HG03439 (cell line): ENCODE results near the gene BCAS3.

Source experiments
- ATAC-seq: cut with Tn5 transposase; IDR thresholded peaks from one replicate; pipeline ENCODE4 v1.9.1; 2021; ENCODE audit warnings: mild to moderate bottlenecking, moderate library complexity; ENCODE audit not compliant: unreplicated experiment

The BCAS3 gene

DNA sequence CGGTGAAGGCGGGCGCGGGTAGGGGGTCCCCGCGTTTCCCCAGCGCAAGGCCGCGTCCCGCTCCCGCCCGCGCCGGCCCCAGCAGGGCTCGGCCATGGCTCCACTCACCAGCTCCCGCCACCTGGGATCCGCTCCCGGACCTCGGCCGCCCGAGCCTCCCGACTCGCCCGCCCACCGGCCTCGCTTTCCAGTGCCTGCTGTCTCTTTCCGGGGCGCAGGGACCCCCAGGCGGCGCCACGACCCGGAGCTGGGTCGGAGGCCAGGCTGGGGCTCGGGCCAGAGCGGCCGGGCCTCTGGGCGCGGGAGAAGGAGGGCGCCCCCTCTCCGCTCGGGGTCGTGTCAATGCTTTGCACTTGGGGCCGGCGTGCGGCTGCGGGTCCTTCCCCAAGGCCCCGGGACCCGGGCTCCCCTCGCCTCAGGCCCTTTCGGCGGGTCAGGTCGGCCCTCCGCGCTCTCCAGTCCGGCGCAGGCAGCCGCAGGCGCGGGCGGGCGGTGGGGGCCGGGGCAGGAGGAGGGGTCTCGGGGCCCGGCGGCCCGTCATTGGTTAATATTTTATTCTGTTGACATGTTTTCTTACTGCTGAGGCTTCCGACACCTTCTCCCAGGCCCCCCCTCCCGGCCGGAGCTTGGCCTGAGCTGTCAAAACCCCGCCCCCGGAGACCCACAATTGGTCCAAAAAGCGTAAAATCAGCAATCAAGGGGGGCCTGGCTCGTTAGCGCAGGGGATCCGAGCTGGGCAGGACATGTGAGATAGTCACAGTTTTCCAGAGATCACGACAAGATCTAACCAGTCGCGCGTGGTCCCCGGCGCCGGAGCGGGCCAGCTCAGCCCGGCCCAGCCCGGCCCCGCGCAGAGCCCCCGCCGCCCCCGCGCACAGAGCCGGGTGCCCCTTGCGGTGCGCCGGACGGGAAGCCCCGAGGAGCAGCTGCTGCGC lies 721.7 kb downstream of the BCAS3 start, which contains the start of gene TBX2:
TBX2 (plus strand) TSS at position 713 of the 935 bp plus-strand sequence. CDS start 334 bp downstream, outside the sequence.
- ATAC-seq = no peak

DNA sequence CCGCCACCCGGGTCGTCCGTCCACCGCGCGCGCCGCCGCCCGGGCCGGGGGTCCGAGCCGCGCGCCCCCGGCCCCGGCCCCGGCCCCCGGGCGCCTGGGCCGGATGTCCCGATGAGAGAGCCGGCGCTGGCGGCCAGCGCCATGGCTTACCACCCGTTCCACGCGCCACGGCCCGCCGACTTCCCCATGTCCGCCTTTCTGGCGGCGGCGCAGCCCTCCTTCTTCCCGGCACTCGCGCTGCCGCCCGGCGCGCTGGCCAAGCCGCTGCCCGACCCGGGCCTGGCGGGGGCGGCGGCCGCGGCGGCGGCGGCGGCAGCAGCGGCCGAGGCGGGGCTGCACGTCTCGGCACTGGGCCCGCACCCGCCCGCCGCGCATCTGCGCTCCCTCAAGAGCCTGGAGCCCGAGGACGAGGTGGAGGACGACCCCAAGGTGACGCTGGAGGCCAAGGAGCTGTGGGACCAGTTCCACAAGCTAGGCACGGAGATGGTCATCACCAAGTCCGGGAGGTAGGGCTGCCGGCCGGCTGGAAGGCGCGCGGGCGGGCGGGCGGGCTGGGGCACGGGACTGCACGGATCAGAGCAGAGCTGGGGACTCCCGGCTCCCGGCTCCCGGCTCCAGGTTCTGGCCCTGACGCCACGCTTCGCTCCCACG lies 722.5 kb downstream of the BCAS3 start:
- ATAC-seq = no peak

DNA sequence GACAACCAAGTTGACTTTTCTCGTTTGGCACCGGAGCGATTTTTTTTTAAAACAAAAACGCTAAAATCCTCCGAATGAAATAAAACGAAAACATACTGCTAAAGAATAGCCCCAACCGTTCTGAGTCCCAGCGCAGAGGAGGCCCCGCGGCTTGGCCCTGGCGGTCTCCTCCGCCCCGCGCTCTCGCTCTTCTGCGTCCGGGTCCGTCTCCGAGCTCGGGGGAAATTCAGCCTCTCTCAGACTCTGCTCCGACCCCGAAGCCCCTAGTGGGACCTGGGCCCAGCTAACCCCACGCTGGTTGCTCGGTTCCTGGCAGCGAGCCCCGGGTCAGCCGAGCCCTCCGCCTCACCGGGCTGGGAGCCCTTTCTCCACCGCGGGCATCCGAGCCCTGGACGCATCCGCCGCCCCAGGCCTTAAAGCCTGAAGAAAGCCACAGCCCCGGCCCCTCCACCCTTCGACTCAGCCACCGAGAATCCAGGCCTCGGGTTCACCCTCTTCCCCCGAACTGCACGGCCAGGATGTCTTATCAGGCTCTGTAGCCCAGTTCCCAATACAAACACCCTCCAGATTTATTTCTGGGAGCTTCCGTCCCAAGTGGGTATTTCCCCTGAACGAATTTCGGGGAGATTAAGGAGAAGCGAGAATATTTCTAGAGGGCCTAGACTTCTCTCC lies 723.2 kb downstream of the BCAS3 start:
- ATAC-seq = no peak

DNA sequence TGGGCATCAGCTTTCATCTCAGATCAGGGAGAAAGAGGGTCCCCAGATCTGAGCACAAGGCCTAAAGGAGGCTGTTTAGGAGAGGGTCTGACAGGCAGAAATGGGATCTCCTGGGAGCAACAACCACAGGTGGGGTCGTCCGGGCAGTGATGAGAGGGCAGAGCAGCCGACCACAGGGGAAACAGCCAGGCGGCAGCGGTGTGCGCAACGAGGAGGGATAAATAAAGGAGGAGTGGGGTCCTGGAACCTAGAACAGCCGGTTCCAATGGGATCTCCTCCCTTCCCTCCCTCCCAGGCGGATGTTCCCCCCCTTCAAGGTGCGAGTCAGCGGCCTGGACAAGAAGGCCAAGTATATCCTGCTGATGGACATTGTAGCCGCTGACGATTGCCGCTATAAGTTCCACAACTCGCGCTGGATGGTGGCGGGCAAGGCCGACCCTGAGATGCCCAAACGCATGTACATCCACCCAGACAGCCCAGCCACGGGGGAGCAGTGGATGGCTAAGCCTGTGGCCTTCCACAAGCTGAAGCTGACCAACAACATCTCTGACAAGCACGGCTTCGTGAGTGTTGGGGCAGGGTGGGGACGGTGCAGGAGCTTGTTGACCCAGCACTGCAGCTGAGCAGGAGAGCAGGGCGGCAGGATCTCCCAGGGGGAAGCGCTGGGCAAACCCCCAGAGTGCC lies 723.9 kb downstream of the BCAS3 start:
- ATAC-seq = no peak

DNA sequence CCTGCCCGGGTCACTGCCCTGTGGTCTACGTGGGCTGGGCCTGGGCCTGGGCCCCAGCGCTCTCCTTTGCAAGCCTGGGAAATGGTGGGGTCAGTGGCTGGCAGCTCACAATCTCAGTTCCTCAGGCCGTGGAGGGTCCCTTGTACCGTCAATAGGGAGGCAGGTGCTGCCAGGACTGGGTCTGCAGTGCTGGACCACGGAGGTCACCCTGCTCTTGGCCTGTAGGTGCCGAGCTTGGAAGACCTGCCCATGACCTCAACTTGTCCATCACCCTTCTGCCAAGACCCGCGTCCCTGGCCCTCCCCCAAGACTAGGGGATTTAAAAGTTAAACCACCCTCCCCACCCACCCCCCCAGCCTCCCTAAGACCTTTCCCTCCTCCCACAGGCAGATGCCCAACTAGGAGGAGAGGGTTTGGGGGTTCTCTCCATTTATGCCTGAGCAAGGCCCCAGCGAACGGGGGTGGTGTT lies 724.5 kb downstream of the BCAS3 start:
- ATAC-seq = no peak

DNA sequence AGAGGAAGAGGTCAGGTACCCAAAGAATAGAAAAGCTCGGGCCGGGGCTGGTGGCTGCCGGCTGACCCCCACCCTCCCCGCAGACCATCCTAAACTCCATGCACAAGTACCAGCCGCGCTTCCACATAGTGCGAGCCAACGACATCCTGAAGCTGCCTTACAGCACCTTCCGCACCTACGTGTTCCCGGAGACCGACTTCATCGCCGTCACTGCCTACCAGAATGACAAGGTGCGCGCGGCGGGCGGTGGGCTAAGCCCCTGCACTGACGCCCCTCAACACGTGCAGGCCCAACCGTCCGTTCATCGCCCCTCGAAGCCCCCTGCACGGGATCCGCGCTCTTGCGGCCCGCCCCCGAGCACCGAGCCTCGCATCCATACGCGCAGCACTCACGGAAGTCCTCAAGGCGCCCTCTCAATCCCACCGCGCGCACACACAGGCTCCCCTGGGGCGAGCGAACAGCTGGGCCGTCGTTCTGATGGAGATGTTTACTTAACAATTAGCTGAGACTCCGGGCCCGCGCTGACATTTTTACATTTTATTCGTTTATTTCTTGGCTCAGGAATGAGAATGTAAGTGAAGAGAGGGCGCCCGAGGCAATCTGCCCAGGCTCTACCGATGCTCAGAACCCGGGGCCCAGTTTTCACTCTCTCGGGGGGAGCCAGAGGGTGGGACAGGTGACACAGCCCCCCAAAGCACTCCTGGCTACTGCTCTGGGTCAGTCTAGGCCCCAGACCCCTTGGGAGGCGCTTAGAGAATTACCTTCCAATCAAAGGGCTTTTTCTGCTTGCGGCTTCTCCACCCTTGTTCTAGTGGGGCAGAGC lies 725.5 kb downstream of the BCAS3 start:
- no peak for ATAC-seq

DNA sequence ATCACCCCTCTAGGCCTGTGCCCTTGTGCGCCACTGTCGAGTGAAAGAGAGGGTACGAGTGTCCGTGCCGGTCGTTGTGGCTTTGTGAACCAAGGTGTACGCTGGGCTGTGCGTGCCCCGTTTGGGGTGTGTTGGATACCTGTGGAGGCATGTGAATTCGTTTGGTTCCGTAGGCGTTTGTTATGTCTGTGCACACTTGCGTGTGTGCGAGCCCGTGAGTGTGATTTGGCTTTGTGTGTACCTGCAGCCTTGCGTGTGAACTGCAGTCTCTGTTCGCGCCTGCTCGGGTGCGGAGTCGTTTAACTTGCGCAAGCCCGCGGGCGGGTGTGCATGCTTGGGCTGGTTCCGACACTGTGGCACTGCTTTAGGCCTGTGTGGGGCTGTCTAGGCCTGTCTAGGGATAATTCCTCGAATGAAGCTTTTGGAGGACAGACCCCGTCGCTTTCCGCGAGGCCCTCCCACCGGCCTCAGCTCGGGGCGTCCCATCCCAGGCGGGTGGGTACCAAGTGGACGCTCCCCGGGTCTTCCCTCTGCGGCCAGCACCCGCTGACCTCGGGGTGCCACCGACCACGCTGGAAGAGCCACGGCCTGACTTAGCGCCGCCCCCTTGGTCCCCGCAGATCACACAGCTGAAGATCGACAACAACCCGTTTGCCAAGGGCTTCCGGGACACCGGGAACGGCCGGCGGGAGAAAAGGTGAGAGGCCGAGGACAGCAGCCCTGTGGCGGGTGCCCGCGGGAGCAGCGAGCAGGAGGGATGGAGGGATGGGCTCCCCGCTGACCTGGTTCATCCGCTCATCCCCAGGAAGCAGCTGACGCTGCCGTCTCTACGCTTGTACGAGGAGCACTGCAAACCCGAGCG lies 726.4 kb downstream of the BCAS3 start:
- ATAC-seq = no peak

DNA sequence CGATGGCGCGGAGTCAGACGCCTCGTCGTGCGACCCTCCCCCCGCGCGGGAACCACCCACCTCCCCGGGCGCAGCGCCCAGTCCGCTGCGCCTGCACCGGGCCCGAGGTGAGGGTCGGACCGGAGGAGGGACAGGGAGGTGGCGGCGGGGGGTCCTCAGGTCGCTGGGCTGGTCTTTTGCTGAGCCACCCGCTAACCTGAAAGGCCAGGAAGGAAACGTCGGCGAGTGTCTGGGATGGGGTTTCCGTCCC lies 726.9 kb downstream of the BCAS3 start:
- ATAC-seq = no peak

DNA sequence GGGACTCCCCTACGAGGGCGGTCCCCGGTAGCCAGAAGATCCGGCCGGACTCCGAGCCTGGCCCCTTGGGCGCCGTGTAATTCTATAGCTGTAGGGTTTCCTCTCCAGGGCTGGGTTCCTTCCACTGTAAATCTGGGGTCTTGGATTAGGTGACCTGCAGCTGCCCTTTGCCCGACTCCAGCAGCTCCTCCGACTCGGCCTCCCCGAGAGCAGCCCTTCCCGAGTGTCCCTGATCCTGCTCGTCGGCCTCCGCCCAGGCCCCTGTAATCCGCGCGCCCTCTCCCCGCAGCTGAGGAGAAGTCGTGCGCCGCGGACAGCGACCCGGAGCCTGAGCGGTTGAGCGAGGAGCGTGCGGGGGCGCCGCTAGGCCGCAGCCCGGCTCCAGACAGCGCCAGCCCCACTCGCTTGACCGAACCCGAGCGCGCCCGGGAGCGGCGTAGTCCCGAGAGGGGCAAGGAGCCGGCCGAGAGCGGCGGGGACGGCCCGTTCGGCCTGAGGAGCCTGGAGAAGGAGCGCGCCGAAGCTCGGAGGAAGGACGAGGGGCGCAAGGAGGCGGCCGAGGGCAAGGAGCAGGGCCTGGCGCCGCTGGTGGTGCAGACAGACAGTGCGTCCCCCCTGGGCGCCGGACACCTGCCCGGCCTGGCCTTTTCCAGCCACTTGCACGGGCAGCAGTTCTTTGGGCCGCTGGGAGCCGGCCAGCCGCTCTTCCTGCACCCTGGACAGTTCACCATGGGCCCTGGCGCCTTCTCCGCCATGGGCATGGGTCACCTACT lies 727.4 kb downstream of the BCAS3 start:
- no peak for ATAC-seq

DNA sequence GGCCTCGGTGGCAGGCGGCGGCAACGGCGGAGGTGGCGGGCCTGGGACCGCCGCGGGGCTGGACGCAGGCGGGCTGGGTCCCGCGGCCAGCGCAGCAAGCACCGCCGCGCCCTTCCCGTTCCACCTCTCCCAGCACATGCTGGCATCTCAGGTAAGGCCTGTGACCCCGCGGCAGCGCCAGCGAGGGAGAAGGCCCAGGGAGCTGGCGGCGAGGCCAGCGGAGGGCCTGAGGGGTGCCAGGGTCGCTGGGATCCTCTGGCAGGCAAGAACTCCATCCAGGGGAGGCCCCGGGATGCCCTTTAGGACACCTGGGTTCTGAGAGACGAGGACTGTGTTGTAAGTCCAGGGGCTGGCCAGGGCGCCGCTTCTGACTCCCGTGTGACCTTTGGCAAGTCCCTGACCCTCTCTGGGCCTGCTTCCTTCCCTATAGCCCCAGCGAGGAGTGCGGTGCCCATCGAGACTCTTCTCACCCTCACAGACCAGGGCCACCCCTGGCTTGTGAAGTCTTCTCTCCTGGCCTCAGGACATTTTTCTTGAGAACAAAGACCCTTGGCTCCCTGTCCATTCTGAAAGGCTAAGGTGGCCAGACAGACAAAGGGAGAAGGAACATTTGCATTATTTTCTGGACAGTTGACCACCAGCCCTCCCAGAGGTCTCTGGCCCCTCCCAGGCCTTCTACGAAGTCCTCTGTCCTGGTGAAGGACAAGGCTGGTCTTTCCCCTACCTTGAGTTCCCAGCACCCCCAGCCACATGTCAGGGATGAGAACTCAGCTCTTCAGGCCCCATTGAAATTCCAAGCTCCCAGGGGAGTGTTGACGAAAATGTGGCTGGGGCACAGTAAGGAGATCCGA lies 728.3 kb downstream of the BCAS3 start:
- no peak for ATAC-seq

DNA sequence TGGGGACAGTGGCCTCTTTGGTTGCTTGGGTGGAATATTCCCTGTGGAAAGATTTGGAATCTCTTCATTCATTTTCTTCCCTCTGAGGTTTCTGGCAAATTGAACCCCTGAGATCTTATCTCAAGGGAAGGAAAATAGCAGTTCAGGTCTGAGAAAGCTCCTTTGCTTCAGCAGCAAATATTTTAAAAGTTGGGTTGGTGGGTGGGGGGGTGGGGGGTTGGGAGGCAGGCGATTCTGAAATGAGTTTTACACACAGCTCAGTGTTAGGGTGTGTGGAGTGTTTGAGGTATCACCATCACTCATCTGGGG lies 728.8 kb downstream of the BCAS3 start:
- ATAC-seq = no peak

DNA sequence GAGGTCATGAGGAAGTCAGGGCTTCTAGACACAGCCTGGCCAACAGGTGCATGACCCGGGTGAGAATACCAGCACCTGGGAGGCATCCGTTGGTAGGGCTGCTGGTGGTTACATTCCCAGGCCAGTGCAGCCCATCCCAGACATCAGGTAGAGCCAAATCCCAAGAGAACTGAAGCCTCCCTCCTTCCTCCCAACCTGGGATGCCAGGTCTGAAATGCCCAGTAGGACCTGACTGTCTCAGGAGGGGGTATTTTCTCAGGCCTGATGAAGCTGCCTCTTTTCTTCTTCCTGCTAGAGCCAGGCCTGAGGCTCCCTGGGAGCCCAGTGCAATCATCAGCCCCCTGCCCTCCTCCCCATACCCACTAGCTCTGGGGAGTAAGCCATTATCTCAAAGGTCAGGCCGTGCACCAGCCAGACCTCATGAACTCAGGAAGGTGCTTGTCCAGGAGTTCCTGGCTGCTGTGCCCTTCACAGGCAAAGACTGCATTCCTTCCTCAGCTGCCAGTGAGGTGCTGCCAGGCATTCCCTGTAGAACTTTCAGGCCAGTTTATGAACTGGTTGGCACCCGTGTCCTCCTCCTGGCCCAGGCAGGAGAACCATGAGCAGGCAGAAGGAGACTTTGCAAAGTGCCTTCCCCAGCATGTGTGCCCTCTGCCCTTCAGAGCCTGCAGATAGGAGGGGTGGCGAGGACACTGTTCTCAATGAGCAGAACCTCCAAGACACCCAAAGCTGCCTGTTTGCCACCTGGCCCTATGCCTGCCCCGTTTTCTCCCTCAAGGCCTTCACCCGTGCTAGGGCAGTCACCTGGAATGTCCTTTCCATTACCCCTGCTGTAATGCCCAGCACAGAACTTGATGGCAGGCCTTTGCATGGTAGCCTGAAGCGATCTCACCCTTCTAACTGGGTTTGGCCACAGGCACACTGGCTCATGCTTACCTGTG lies 729.6 kb downstream of the BCAS3 start:
- ATAC-seq = no peak

DNA sequence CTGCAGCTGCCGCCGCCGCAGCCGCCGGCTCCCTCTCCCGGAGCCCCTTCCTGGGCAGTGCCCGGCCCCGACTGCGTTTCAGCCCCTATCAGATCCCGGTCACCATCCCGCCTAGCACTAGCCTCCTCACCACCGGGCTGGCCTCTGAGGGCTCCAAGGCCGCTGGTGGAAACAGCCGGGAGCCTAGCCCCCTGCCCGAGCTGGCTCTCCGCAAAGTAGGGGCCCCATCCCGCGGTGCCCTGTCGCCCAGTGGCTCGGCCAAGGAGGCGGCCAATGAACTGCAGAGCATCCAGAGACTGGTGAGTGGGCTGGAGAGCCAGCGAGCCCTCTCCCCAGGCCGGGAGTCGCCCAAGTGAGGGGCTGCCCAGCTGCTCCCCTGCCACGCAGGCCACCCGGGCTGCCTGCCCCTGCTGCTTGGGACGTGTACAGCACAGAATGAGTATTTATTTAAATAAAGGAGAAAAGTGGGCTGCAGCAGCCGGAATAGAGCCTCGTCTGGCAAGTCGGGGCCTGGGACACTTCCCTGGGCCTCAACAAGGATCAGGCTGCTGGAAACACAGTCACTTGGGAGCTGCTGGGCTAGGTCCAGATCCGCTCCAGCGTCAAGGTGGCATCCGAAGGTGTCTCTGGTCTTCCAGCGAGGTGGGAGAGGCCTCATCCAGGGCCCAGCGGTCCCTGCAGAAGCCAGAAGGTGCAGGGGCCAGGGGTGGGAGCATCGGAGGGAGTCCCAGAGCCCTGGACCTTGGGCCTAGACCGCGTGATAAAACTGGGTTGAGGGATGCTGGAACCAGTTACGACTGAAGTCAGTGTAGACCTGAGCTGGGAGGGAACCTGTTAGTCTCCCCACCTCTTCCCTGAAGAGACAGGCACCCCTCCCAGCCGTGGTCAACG lies 730.7 kb downstream of the BCAS3 start:
- ATAC-seq = no peak

DNA sequence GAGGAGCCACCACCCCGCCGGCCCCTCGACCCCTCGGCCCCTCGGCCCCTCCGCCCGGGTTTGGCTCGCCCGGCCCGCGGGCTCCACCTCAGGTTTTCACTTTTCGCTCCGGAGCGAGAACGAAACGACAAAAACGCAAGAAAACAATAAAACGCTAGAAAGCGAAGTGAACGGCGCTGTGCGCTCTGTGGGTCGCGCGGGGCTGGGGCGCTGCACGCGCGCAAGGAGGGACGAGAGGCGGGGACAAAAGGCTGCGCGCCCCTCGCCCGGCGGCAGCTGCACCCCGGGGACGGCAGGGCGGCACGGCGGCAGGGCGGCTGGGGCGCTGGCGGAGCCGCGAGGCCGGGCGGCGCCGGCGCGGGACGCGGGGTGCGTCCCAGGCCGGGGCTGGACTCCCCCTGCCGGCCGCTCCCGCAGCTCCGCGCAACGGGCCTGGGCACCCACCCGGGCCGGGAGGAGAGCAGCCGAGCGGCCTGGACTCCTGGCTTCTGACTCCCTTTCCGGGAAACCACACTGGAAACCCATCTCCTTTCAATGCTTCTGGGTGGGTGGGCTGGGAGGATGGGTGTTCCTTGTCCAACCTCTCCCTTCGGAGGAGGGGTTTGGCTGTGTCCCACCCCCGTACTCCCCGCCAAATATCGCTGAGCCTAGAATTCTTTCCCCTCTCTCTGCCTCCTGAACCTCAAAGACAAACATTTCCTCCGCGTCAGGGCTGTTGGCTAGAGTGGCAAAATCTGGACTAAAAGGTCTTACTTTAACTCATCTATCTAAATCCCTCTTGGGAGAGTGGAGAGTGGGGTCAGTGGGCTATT lies 731.9 kb downstream of the BCAS3 start:
- ATAC-seq = no peak
